IMR-90 (cell line): ENCODE measurements around the gene STX5. TPM values are rescaled to one million over a fixed set of nuclear protein-coding genes. Genes with fewer than 3 reads are reported as not detected.

Experiments
- ATAC-seq: fragments of 200-7000 bp; cut with Tn5 transposase; 2 replicates; pipeline ENCODE4 v1.9.1; 2020; ENCODE audit warnings: low read depth, mild to moderate bottlenecking, moderate library complexity
- BruUV-seq: library from RNA; stranded (reverse); fragments of 400-500 nt; replicated peaks from 2 replicates; lab custom pipeline; 2021; lab: Mats Ljungman, UMichigan
- CTCF ChIA-PET: fragments of 300-600 bp; formaldehyde crosslinking; extraction: SDS; loops from one replicate; lab custom pipeline; 2021; ENCODE audit warnings: antibody characterized with exemption; lab: Yijun Ruan, JAX
- POLR2A ChIA-PET: fragments of 300-600 bp; sonication (Branson Sonifier 250); formaldehyde crosslinking; loops from one replicate; lab custom pipeline; 2022; ENCODE audit warnings: antibody characterized with exemption; ENCODE audit not compliant: unreplicated experiment; lab: Charles Lee
- DNase-seq: peaks from one replicate; pipeline ENCODE4 v3.0.0; 2013
- H2AFZ ChIP-seq: replicated peaks from 2 replicates; pipeline ENCODE3; 2013; ENCODE audit warnings: low read length, mild to moderate bottlenecking; ENCODE audit not compliant: poor library complexity
- H2AK5ac ChIP-seq: 2 replicates; pipeline ENCODE4 v1.6.1; 2013; ENCODE audit warnings: low read depth, low read length, inconsistent platforms
- H2AK9ac ChIP-seq: replicated peaks from 2 replicates; pipeline ENCODE3; 2013; ENCODE audit warnings: mild to moderate bottlenecking, low read depth, low read length, moderate library complexity; ENCODE audit not compliant: poor library complexity
- H2BK120ac ChIP-seq: 2 replicates; pipeline ENCODE4 v1.6.1; 2013; ENCODE audit warnings: low read depth, low read length, inconsistent platforms
- H2BK15ac ChIP-seq: 3 replicates; pipeline ENCODE4 v1.6.1; 2013; ENCODE audit warnings: low read depth, low read length, inconsistent platforms
- H2BK20ac ChIP-seq: 2 replicates; pipeline ENCODE4 v1.6.1; 2013; ENCODE audit warnings: low read depth, mild to moderate bottlenecking, inconsistent platforms, low read length, moderate library complexity
- H2BK5ac ChIP-seq: 2 replicates; pipeline ENCODE4 v1.6.1; 2013; ENCODE audit warnings: mild to moderate bottlenecking, low read depth, low read length, inconsistent platforms; ENCODE audit not compliant: poor library complexity, severe bottlenecking
- H3K14ac ChIP-seq: replicated peaks from 2 replicates; pipeline ENCODE4 v1.6.1; 2013; ENCODE audit warnings: low read depth, low read length, inconsistent platforms
- H3K18ac ChIP-seq: 2 replicates; pipeline ENCODE4 v1.6.1; 2013; ENCODE audit warnings: low read depth, low read length, control low read depth
- H3K23ac ChIP-seq: 2 replicates; pipeline ENCODE4 v1.6.1; 2013; ENCODE audit warnings: low read depth, low read length, inconsistent platforms
- H3K27ac ChIP-seq: 2 replicates; pipeline ENCODE4 v1.5.1; 2013; ENCODE audit warnings: mild to moderate bottlenecking, control low read depth, low read length; ENCODE audit not compliant: insufficient read depth
- H3K27me3 ChIP-seq: 2 replicates; pipeline ENCODE4 v1.6.1; 2013; ENCODE audit warnings: low read length; ENCODE audit not compliant: control insufficient read depth, insufficient read depth
- H3K36me3 ChIP-seq: 2 replicates; pipeline ENCODE4 v1.6.1; 2013; ENCODE audit warnings: low read length, mixed read lengths; ENCODE audit not compliant: control insufficient read depth, insufficient read depth
- H3K4ac ChIP-seq: 2 replicates; pipeline ENCODE4 v1.6.1; 2013; ENCODE audit warnings: low read depth, low read length, inconsistent platforms
- H3K4me1 ChIP-seq: 2 replicates; pipeline ENCODE4 v1.6.1; 2013; ENCODE audit warnings: low read length, mixed read lengths; ENCODE audit not compliant: control insufficient read depth, insufficient read depth
- H3K4me2 ChIP-seq: 2 replicates; pipeline ENCODE4 v1.6.1; 2013; ENCODE audit warnings: low read depth, mild to moderate bottlenecking, control low read depth, low read length, moderate library complexity
- H3K4me3 ChIP-seq: 2 replicates; pipeline ENCODE4 v1.5.1; 2013; ENCODE audit warnings: low read depth, mild to moderate bottlenecking, control low read depth, low read length, moderate library complexity; ENCODE audit not compliant: insufficient read depth
- H3K56ac ChIP-seq: 2 replicates; pipeline ENCODE4 v1.6.1; 2013; ENCODE audit warnings: low read length, inconsistent platforms; ENCODE audit not compliant: insufficient read depth; ENCODE audit errors: extremely low read depth
- H3K79me1 ChIP-seq, 2 experiments: 2 replicates each; pipeline ENCODE4 v1.6.1; 2013; ENCODE audit warnings: low read length in 2 of 2, inconsistent platforms in 1 of 2, low read depth in 1 of 2
- H3K9ac ChIP-seq: 2 replicates; pipeline ENCODE4 v1.6.1; 2013; ENCODE audit warnings: low read depth, low read length, control low read depth
- H3K9me1 ChIP-seq: 2 replicates; pipeline ENCODE4 v1.6.1; 2013; ENCODE audit warnings: low read length, inconsistent platforms; ENCODE audit not compliant: insufficient read depth
- H3K9me3 ChIP-seq: 2 replicates; pipeline ENCODE4 v1.6.1; 2013; ENCODE audit warnings: low read length; ENCODE audit not compliant: control insufficient read depth, insufficient read depth
- H4K20me1 ChIP-seq: 2 replicates; pipeline ENCODE4 v1.6.1; 2013; ENCODE audit warnings: low read length, inconsistent platforms; ENCODE audit not compliant: insufficient read depth
- H4K5ac ChIP-seq: 2 replicates; pipeline ENCODE4 v1.6.1; 2013; ENCODE audit warnings: mild to moderate bottlenecking, low read depth, low read length, control low read depth
- H4K8ac ChIP-seq, 2 experiments: 2 replicates each; pipeline ENCODE4 v1.6.1; 2013; ENCODE audit warnings: low read depth in 2 of 2, low read length in 2 of 2, control low read depth in 1 of 2, inconsistent platforms in 1 of 2
- H4K91ac ChIP-seq: 2 replicates; pipeline ENCODE4 v1.6.1; 2013; ENCODE audit warnings: low read depth, low read length, inconsistent platforms; ENCODE audit not compliant: insufficient read depth
- BHLHE40 ChIP-seq: fragments of 150-350 bp; IDR thresholded peaks from 2 replicates; pipeline ENCODE4 v1.6.1; 2016; ENCODE audit warnings: mild to moderate bottlenecking, low read depth, low read length
- CHD1 ChIP-seq: IDR thresholded peaks from 2 replicates; pipeline ENCODE4 v1.6.1; 2012; ENCODE audit warnings: low read depth, low read length, improper control_type of control experiment
- CTCF ChIP-seq: conservative IDR thresholded peaks from 2 replicates; pipeline ENCODE4 v1.5.1; 2012; ENCODE audit warnings: mild to moderate bottlenecking, low read depth, low read length, improper control_type of control experiment
- FOS ChIP-seq: fragments of 150-350 bp; IDR thresholded peaks from 2 replicates; pipeline ENCODE4 v1.6.1; 2016; ENCODE audit warnings: low read depth, low read length
- MAZ ChIP-seq: IDR thresholded peaks from 2 replicates; pipeline ENCODE4 v1.6.1; 2012; ENCODE audit warnings: low read depth, mild to moderate bottlenecking, low read length, improper control_type of control experiment, moderate library complexity, borderline replicate concordance
- MXI1 ChIP-seq: IDR thresholded peaks from 2 replicates; pipeline ENCODE4 v1.6.1; 2012; ENCODE audit warnings: low read depth, mild to moderate bottlenecking, low read length, moderate library complexity, borderline replicate concordance
- POLR2A ChIP-seq: IDR thresholded peaks from 2 replicates; pipeline ENCODE4 v1.6.1; 2012; ENCODE audit warnings: mild to moderate bottlenecking, low read depth, low read length
- RAD21 ChIP-seq: IDR thresholded peaks from 2 replicates; pipeline ENCODE4 v1.6.1; 2012; ENCODE audit warnings: low read length, improper control_type of control experiment
- RFX5 ChIP-seq: IDR thresholded peaks from 2 replicates; pipeline ENCODE4 v1.8.0; 2012; ENCODE audit warnings: low read depth, mild to moderate bottlenecking, low read length, moderate library complexity
- SMC3 ChIP-seq: fragments of 150-350 bp; IDR thresholded peaks from 2 replicates; pipeline ENCODE4 v1.6.1; 2016; ENCODE audit warnings: low read depth, mild to moderate bottlenecking, antibody characterized with exemption, low read length, moderate library complexity
- WGBS, 2 experiments: methylation state at CpG; one replicate each; pipeline versions ENCODE4 v1.1.5 to v1.1.7; 2013; ENCODE audit warnings: missing lambda C conversion rate in 2 of 2; ENCODE audit not compliant: insufficient read length in 1 of 2; ENCODE audit errors: extremely low coverage in 2 of 2; 5-methylcytosine and 5-hydroxymethylcytosine counted together
- dilution Hi-C: fragments of 300-500 bp; cut with HindIII; formaldehyde crosslinking; loops from one replicate; pipeline ENCODE4 v1.14.3; 2018; ENCODE audit warnings: low sequenced_read_pairs; ENCODE audit not compliant: unreplicated experiment
- in situ Hi-C: fragments of 300-500 bp; cut with MboI; formaldehyde crosslinking; loops from 3 replicates; pipeline ENCODE4 v1.14.3; 2019; ENCODE audit warnings: low sequenced_read_pairs, inconsistent platforms, mixed read lengths
- intact Hi-C: fragments of 100-400 bp; cut with micrococcal nuclease; formaldehyde crosslinking; loops from 2 replicates; pipeline ENCODE4 v1.10.0; 2022
- polyA plus RNA-seq, 3 experiments: library from polyadenylated mRNA; depleted of rRNA; stranded (reverse); fragments of >200 nt; gene quantifications; 2 replicates each; pipeline ENCODE4 v1.2.3, GENCODE V29; 2012; ENCODE audit warnings: low replicate concordance in 1 of 3
- total RNA-seq: library from RNA; depleted of rRNA; stranded (reverse); fragments of >200 nt; gene quantifications from 2 replicates; pipeline ENCODE4 v1.2.3, GENCODE V29; 2012

The STX5 gene
- total and polyA plus RNA-seq, 2 of the 4 experiments (the other 2 are of a cell fraction): 43.1 to 49.5 TPM

GRCh38 chr11:62880803-62881578 lies 49.1 kb upstream of the STX5 start, which contains the start of gene SLC3A2:
Gene SLC3A2, plus strand, starts transcription at chr11:62880896. Its CDS starts 128 bp downstream, at chr11:62881024.
- peak within 1 kb of the TSS; percentile 100 for H3K4ac ChIP-seq

More at GRCh38 chr11:62880803-62881578, 49.1 kb upstream of the STX5 start, which contains the start of gene SLC3A2:
- ATAC-seq: peak; percentile 85
- Histone ChIP-seq H4K5ac (peak within 1 kb of the TSS; percentile 100), H3K4me1 (peaks cover 23% of the 10 kb centered on the region), H2BK15ac (peak within 1 kb of the TSS; percentile 97), H3K23ac (peak within 1 kb of the TSS; percentile 100), H3K36me3 (peaks cover 38% of the 10 kb centered on the region), H3K79me1 (peaks cover 21 to 60% of the 10 kb centered on the region in 2 experiments), H3K18ac (peak within 1 kb of the TSS; percentile 100), H2AK9ac (peak within 1 kb of the TSS; percentile 99), H3K14ac (peak within 1 kb of the TSS; percentile 100), H3K27me3 (no peaks in the 10 kb centered on the region), H3K27ac (peak within 1 kb of the TSS; percentile 98), H3K4me2 (peak within 1 kb of the TSS; percentile 98), H3K9me3 (no peaks in the 10 kb centered on the region), H2BK120ac (peak within 1 kb of the TSS; percentile 96), H4K20me1 (peaks cover 41% of the 10 kb centered on the region), H3K9ac (peak within 1 kb of the TSS; percentile 100), H3K4me3 (peak within 1 kb of the TSS; percentile 92), H2BK5ac (peak within 1 kb of the TSS; percentile 96), H3K56ac (peak within 1 kb of the TSS; percentile 100), H4K91ac (peak within 1 kb of the TSS; percentile 100), H3K9me1 (peaks cover 9% of the 10 kb centered on the region; the same call in 1 of the 2 replicates), H4K8ac (peak within 1 kb of the TSS; percentile 96 to 100), H2AFZ (peak within 1 kb of the TSS; percentile 87), H2AK5ac (peak within 1 kb of the TSS; percentile 100), H2BK20ac (peak within 1 kb of the TSS; percentile 89)
- peak; percentile 92 for TF ChIP-seq MXI1
- TF ChIP-seq CHD1: no peak; the same call in 1 of the 2 replicates
- TF ChIP-seq POLR2A: peak; percentile 97
- peak; percentile 27; the same call in 1 of the 2 replicates for TF ChIP-seq SMC3
- TF ChIP-seq FOS: no peak
- no peak for TF ChIP-seq RFX5
- TF ChIP-seq RAD21: peak; percentile 61
- peak; percentile 71 for TF ChIP-seq CTCF
- TF ChIP-seq BHLHE40: no peak
- peak; percentile 24; the same call in 1 of the 2 replicates for TF ChIP-seq MAZ
- peak; percentile 82 for DNase-seq
- ChIA-PET CTCF (interaction anchor here (0.6 to 1.9 kb wide), 6 partner anchors 18 to 282 kb away, joined by 3 to 7 read pairs (median 5); no protein-coding TSS in a partner anchor), POLR2A (interaction anchor here (1.0 to 1.4 kb wide), 2 partner anchors 9 to 40 kb away, joined by 6 to 8 read pairs; no protein-coding TSS in a partner anchor)
- in situ Hi-C loops (loop anchor here (25.0 kb wide), 1 partner anchor 781 kb away; the partner anchor contains the start of gene ATL3), intact Hi-C loops (loop anchor here (1.0 to 5.0 kb wide), 2 partner anchors 40 to 94 kb away; partner anchors contain the start of gene TMEM179B), dilution Hi-C loops (no loop called here)
- TSS peak; percentile 85 for BruUV-seq
- 0% methylated on average over 40 of the region's 69 CpGs; no CpG with 5 or more reads in 1 of the 2 experiments for WGBS, 2 experiments
